ENCODE data around the gene ZPR1. TPM values are rescaled to one million over a fixed set of nuclear protein-coding genes. Genes with fewer than 3 reads are reported as not detected.

The ZPR1 gene
- total RNA-seq, 1 donor: 37.1 TPM

- no peak for DNase-seq (ENCODE audit: low read depth)
- TF ChIP-seq CTCF (IDR thresholded peaks at IDR 0.05; ENCODE audit: insufficient read depth, low read length): no peak
- no peak overlapping the region for H3K4me3 ChIP-seq (ENCODE audit: low read depth, low read length)
These were observed 4.5 kb upstream of the ZPR1 start for GRCh38 chr11:116792144-116792868.

GRCh38 chr11:116791813-116792143, 4.0 kb upstream of the ZPR1 start, which contains the start of gene APOA5:
APOA5 (minus strand) TSS chr11:116791879; CDS start chr11:116791860, 19 bp downstream.
- DNase-seq (ENCODE audit: low read depth): no peak
- no peak for TF ChIP-seq CTCF (IDR thresholded peaks at IDR 0.05; ENCODE audit: insufficient read depth, low read length)
- H3K4me3 ChIP-seq (ENCODE audit: low read depth, low read length): no peak within 1 kb of the TSS

- no peak overlapping the region for H3K4me3 ChIP-seq (ENCODE audit: low read depth, low read length)
- peak; percentile 95 for TF ChIP-seq CTCF (IDR thresholded peaks at IDR 0.05; ENCODE audit: insufficient read depth, low read length)
- DNase-seq (ENCODE audit: low read depth): peak; percentile 69
These were observed 3.4 kb upstream of the ZPR1 start for GRCh38 chr11:116791002-116791812.

- no peak for TF ChIP-seq CTCF (IDR thresholded peaks at IDR 0.05; ENCODE audit: insufficient read depth, low read length)
- no peak for DNase-seq (ENCODE audit: low read depth)
- no peak overlapping the region for H3K4me3 ChIP-seq (ENCODE audit: low read depth, low read length)
These were observed 2.6 kb upstream of the ZPR1 start for GRCh38 chr11:116790167-116791001.

- no peak for DNase-seq (ENCODE audit: low read depth)
- H3K4me3 ChIP-seq (ENCODE audit: low read depth, low read length): no peak overlapping the region
- TF ChIP-seq CTCF (IDR thresholded peaks at IDR 0.05; ENCODE audit: insufficient read depth, low read length): no peak
These were observed 1.2 kb upstream of the ZPR1 start for GRCh38 chr11:116788975-116789374.

- peak overlapping the region; percentile 87 for H3K4me3 ChIP-seq (ENCODE audit: low read depth, low read length)
- no peak for DNase-seq (ENCODE audit: low read depth)
- no peak for TF ChIP-seq CTCF (IDR thresholded peaks at IDR 0.05; ENCODE audit: insufficient read depth, low read length)
These were observed 711 bp upstream of the ZPR1 start for GRCh38 chr11:116788534-116788933.
